ENCODE results near the gene PEMT. TPM values are rescaled to one million over a fixed set of nuclear protein-coding genes. Genes with fewer than 3 reads are reported as not detected.

PEMT gene
- total RNA-seq, 1 donor from 2014 or later = 20.0 TPM

DNA sequence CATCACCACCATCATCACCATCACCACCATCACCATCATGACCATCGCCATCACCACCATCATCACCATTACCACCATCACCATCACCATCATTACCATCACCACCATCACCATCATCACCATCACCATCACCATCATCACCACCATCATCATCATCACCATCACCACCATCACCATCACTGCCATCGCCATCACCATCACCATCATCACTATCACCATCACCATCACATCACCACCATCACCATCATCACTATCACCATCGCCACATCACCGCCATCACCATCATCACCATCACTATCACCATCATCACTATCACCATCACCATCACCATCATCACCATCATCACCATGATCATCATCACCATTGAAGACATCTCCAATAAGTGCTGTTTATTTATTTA is 131.5 kb downstream of the PEMT start:
- DNase-seq (ENCODE audit: low read depth in 2 of 2) = no peak

DNA sequence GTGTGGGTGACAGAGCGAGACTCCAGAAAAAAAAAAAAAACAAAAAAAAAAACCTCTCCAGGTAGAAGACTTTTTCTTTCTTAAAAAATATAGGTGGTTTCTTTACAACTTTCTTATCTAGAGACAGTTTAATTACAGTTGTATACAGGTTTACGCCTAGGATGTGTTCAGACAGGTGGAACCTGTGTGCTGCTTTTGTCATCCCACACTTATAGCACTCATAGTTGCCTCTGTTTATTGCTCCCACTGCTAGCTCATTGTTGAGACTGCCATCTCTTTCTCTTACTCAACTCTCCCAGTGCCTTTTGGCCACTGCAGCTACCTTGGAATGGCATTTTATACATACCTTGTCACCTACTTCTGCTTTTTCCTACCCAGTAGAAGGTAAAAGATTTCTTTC is 133.8 kb downstream of the PEMT start:
- DNase-seq (ENCODE audit: low read depth in 2 of 2) = no peak

- no peak for DNase-seq (ENCODE audit: low read depth in 2 of 2)
These were observed 135.3 kb downstream of the PEMT start for GRCh38 chr17:17456251-17456650.

Other genes with a start within 250 kb of the PEMT start
- gene MED9, start 114.7 kb downstream of the PEMT start, total RNA-seq = 6.8 and 8.3 TPM in 2 replicates
- gene RASD1, start 95.3 kb downstream of the PEMT start, total RNA-seq = 2.6 and 3.8 TPM in 2 replicates
- gene RAI1, start 89.8 kb upstream of the PEMT start, total RNA-seq = 5.0 and 5.8 TPM in 2 replicates
- gene SREBF1, start 245.3 kb upstream of the PEMT start, total RNA-seq = 28.4 and 41.4 TPM in 2 replicates

Data from lung microvascular endothelial cell (primary cell).